ENCODE measurements around the gene PPM1N. TPM values are rescaled to one million over a fixed set of nuclear protein-coding genes. Genes with fewer than 3 reads are reported as not detected.

The PPM1N gene
- total and polyA plus RNA-seq, 2 of the 13 experiments (the other 11 are each of a cell fraction or from before 2014, with no cell fraction given), result 0.31 to 1.8 TPM

- peak; percentile 43; the same call in 1 of the 2 replicates for TF ChIP-seq FOSL1 (CRISPR knock-in tag; IDR thresholded peaks at IDR 0.05; ENCODE audit: borderline replicate concordance)
- TF ChIP-seq, protein P1, sequence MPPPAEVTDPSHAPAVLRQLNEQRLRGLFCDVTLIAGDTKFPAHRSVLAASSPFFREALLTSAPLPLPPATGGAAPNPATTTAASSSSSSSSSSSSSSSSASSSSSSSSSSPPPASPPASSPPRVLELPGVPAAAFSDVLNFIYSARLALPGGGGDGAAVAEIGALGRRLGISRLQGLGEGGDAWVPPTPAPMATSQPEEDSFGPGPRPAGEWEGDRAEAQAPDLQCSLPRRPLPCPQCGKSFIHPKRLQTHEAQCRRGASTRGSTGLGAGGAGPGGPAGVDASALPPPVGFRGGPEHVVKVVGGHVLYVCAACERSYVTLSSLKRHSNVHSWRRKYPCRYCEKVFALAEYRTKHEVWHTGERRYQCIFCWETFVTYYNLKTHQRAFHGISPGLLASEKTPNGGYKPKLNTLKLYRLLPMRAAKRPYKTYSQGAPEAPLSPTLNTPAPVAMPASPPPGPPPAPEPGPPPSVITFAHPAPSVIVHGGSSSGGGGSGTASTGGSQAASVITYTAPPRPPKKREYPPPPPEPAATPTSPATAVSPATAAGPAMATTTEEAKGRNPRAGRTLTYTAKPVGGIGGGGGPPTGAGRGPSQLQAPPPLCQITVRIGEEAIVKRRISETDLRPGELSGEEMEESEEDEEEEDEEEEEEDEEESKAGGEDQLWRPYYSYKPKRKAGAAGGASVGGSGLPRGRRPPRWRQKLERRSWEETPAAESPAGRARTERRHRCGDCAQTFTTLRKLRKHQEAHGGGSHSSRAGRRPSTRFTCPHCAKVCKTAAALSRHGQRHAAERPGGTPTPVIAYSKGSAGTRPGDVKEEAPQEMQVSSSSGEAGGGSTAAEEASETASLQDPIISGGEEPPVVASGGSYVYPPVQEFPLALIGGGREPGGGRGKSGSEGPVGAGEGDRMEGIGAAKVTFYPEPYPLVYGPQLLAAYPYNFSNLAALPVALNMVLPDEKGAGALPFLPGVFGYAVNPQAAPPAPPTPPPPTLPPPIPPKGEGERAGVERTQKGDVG (CRISPR knock-in tag; IDR thresholded peaks at IDR 0.05; ENCODE audit: borderline replicate concordance), result 0 out of 2 replicates have a peak, but pooled peaks have one; percentile 54
- TF ChIP-seq, protein P2, sequence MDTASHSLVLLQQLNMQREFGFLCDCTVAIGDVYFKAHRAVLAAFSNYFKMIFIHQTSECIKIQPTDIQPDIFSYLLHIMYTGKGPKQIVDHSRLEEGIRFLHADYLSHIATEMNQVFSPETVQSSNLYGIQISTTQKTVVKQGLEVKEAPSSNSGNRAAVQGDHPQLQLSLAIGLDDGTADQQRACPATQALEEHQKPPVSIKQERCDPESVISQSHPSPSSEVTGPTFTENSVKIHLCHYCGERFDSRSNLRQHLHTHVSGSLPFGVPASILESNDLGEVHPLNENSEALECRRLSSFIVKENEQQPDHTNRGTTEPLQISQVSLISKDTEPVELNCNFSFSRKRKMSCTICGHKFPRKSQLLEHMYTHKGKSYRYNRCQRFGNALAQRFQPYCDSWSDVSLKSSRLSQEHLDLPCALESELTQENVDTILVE (CRISPR knock-in tag; IDR thresholded peaks at IDR 0.05), result no peak
- TF ChIP-seq ZNF577 (CRISPR knock-in tag; IDR thresholded peaks at IDR 0.05; ENCODE audit: borderline replicate concordance, low read depth), result no peak
- TF ChIP-seq TMF1 (CRISPR knock-in tag; IDR thresholded peaks at IDR 0.05; ENCODE audit: low read depth), result no peak
- TF ChIP-seq, protein P3, sequence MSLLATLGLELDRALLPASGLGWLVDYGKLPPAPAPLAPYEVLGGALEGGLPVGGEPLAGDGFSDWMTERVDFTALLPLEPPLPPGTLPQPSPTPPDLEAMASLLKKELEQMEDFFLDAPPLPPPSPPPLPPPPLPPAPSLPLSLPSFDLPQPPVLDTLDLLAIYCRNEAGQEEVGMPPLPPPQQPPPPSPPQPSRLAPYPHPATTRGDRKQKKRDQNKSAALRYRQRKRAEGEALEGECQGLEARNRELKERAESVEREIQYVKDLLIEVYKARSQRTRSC (CRISPR knock-in tag; IDR thresholded peaks at IDR 0.05; ENCODE audit: low read depth), result no peak
- TF ChIP-seq ERF (CRISPR knock-in tag; IDR thresholded peaks at IDR 0.05), result peak; percentile 40; the same call in 1 of the 2 replicates
- TF ChIP-seq, protein P4, sequence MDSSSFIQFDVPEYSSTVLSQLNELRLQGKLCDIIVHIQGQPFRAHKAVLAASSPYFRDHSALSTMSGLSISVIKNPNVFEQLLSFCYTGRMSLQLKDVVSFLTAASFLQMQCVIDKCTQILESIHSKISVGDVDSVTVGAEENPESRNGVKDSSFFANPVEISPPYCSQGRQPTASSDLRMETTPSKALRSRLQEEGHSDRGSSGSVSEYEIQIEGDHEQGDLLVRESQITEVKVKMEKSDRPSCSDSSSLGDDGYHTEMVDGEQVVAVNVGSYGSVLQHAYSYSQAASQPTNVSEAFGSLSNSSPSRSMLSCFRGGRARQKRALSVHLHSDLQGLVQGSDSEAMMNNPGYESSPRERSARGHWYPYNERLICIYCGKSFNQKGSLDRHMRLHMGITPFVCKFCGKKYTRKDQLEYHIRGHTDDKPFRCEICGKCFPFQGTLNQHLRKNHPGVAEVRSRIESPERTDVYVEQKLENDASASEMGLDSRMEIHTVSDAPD (CRISPR knock-in tag; IDR thresholded peaks at IDR 0.05), result no peak
- TF ChIP-seq ZNF589 (CRISPR knock-in tag; conservative IDR thresholded peaks at IDR 0.05), result no peak
- TF ChIP-seq GRHL1 (CRISPR knock-in tag; conservative IDR thresholded peaks at IDR 0.05), result no peak
- no peak for TF ChIP-seq NR1H2 (CRISPR knock-in tag; IDR thresholded peaks at IDR 0.05; ENCODE audit: borderline replicate concordance, low read depth)
- peak; percentile 46; the same call in 1 of the 2 replicates for TF ChIP-seq RAD21 (CRISPR knock-in tag; IDR thresholded peaks at IDR 0.05)
- no peak for TF ChIP-seq PRDM4 (CRISPR knock-in tag; IDR thresholded peaks at IDR 0.05; ENCODE audit: borderline replicate concordance)
- no peak for TF ChIP-seq ZNF17 (CRISPR knock-in tag; IDR thresholded peaks at IDR 0.05)
- no peak for TF ChIP-seq KDM6A (CRISPR knock-in tag; IDR thresholded peaks at IDR 0.05; ENCODE audit: low read depth)
- no peak for TF ChIP-seq ZNF44 (CRISPR knock-in tag; IDR thresholded peaks at IDR 0.05)
- TF ChIP-seq ZNF451 (CRISPR knock-in tag; IDR thresholded peaks at IDR 0.05), result no peak
- no peak for TF ChIP-seq ZNF883 (CRISPR knock-in tag; IDR thresholded peaks at IDR 0.05; ENCODE audit: not compliant biosample characterization)
Measured at GRCh38 chr19:45506246-45506988, 8.2 kb downstream of the PPM1N start (continued).
